Spleen (tissue), 11 donors: ENCODE measurements around the gene SCRG1. TPM values are rescaled to one million over a fixed set of nuclear protein-coding genes. Genes with fewer than 3 reads are reported as not detected.
A peak's percentile ranks its signal among the peaks of the same experiment; 100 is the strongest.

Source experiments
- DNase-seq: peaks from one replicate; pipeline ENCODE4 v3.0.0-alpha.2; 2020
- H3K27ac ChIP-seq, 8 donors: fragments of 200-600 bp; sonication (generic) in 7 of 8; 1 replicate in 4 of 8; 2 replicates in 4 of 8; pipeline versions ENCODE4 v1.5.0 to v1.8.0; 2016 to 2021; ENCODE audit warnings: inconsistent platforms in 4 of 8, mild to moderate bottlenecking in 4 of 8, moderate library complexity in 1 of 8
- H3K27me3 ChIP-seq, 7 donors: fragments of 200-600 bp; sonication (generic) in 6 of 7; replicated peaks in 1 of 7; 1 replicate in 4 of 7; 2 replicates in 3 of 7; pipeline versions ENCODE4 v1.5.0 to v1.8.0; 2016 to 2021; ENCODE audit warnings: inconsistent platforms in 3 of 7, mild to moderate bottlenecking in 1 of 7
- H3K36me3 ChIP-seq, 6 donors: fragments of 200-600 bp; sonication (generic) in 5 of 6; 1 replicate in 4 of 6; 2 replicates in 2 of 6; pipeline versions ENCODE4 v1.5.0 to v1.8.0; 2016 to 2021; ENCODE audit warnings: inconsistent platforms in 2 of 6
- H3K4me1 ChIP-seq, 6 donors: fragments of 200-600 bp; sonication (generic) in 5 of 6; 1 replicate in 3 of 6; 2 replicates in 3 of 6; pipeline versions ENCODE4 v1.5.0 to v1.8.0; 2016 to 2021; ENCODE audit warnings: inconsistent platforms in 3 of 6
- H3K4me3 ChIP-seq, 8 donors: fragments of 200-600 bp; sonication (generic) in 7 of 8; 1 replicate in 4 of 8; 2 replicates in 4 of 8; pipeline versions ENCODE4 v1.5.0 to v1.8.0; 2016 to 2021; ENCODE audit warnings: inconsistent platforms in 4 of 8, mild to moderate bottlenecking in 4 of 8, moderate library complexity in 2 of 8
- H3K9me3 ChIP-seq, 8 donors: fragments of 200-600 bp; sonication (generic) in 7 of 8; 1 replicate in 4 of 8; 2 replicates in 4 of 8; pipeline versions ENCODE4 v1.5.0 to v1.8.0; 2016 to 2021; ENCODE audit warnings: inconsistent platforms in 4 of 8
- POLR2A ChIP-seq, 3 donors: fragments of 450-650 bp; IDR thresholded peaks; one replicate each; pipeline ENCODE4 v1.5.1; 2017; ENCODE audit warnings: antibody characterized with exemption in 3 of 3, mild to moderate bottlenecking in 1 of 3
- POLR2AphosphoS5 ChIP-seq, 3 donors: sonication (generic); formaldehyde crosslinking; IDR thresholded peaks; one replicate each; pipeline ENCODE4 v1.5.1; 2017; ENCODE audit warnings: antibody characterized with exemption in 3 of 3
- WGBS, 5 donors: extraction: QIAGEN DNeasy Blood & Tissue Kit in 3 of 5; methylation state at CpG; one replicate each; pipeline versions ENCODE4 v1.1.5 to v1.1.7; 2013 to 2018; 5-methylcytosine and 5-hydroxymethylcytosine counted together
- intact Hi-C: fragments of 100-400 bp; cut with DNase I; formaldehyde crosslinking; loops from one replicate; pipeline ENCODE4 v1.15.0; 2023; ENCODE audit warnings: low total_unique reads
- polyA plus RNA-seq, 3 donors: library from polyadenylated mRNA; stranded (reverse); fragments of 200-250 nt; gene quantifications; one replicate each; pipeline ENCODE4 v1.2.1, GENCODE V29; 2013
- total RNA-seq, 7 donors: library from RNA; depleted of rRNA in 3 of 7; stranded (reverse); fragments of >200 nt in 3 of 7; fragmentation: NEBNext Ultra II Directional in 4 of 7; extraction: Animal tissue kit (Norgen Biotek cat#: 25700) in 4 of 7; gene quantifications; one replicate each; pipeline versions ENCODE4 v1.1.0 to v1.2.1, GENCODE V29; 2016 to 2021
- TF ChIP-seq, protein P1 (sequence below), 11 experiments: fragments of 200-600 bp in 7 of 11; fragments of 450-650 bp in 4 of 11; sonication (generic) in 4 of 11; IDR thresholded peaks in 8 of 11; conservative IDR thresholded peaks in 3 of 11; 1 replicate in 7 of 11; 2 replicates in 4 of 11; pipeline versions ENCODE4 v1.4.0 to v1.8.0; 2016 to 2021; ENCODE audit warnings: antibody characterized with exemption in 11 of 11, inconsistent platforms in 4 of 11, mild to moderate bottlenecking in 1 of 11
- donor health status: healthy with polysubstance abuse.
- donor health status: DM: no; HTN: no; CAD: no; lungs with moderate emphysema.
- donor health status: DM: no; HTN: no; CAD: no.
- donor health status: Bipolar disorder and iron deficiency.
- donor health status: healthy.
- donor health status: DM: no; HTN: no; CAD: no.
- donor health status: DM: yes; HTN: yes; CAD: no.

Gene SCRG1
- total and polyA plus RNA-seq, 10 donors = 0.09 to 0.79 (median 0.35) TPM; not detected in 2

DNA sequence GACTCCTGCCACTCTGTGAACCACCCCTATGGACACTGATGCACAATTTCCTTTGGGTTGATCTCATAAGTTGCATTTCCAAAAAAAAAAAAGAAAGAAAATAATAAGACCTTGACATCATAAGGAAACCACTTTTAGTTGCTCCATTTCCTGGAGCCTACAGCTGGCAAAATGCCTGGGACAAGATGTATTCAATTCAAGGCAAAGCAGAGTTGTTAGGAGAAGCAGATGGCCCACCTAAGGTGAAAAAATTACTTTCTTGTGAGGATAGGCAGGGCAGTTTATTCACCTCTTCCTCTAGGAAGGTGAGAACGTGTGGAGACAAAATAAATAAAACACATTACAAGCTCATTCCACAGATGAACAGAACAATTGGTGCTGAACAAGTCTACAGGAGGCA, 14.1 kb upstream of the SCRG1 start:
- TF ChIP-seq POLR2AphosphoS5 (IDR thresholded peaks at IDR 0.05) (peak in 1 of 3 donors; percentile 50), POLR2A (IDR thresholded peaks at IDR 0.05) (no peak)
- 23 to 64% (median 35%) methylated on average over 1 of the region's 1 CpG for WGBS, 5 donors
- intact Hi-C loops = no loop called here
- Histone ChIP-seq H3K4me1 (peaks cover 3 to 75% (median 26%) of the 10 kb centered on the region in 6 donors), H3K36me3 (peaks cover 0 to 7% (median 0%) of the 10 kb centered on the region in 6 donors), H3K9me3 (no peaks in the 10 kb centered on the region), H3K4me3 (no peak overlapping the region), H3K27me3 (no peaks in the 10 kb centered on the region), H3K27ac (peak overlapping the region in 4 of 8 donors; percentile 56 to 91 (median 86))
- DNase-seq = no peak

DNA sequence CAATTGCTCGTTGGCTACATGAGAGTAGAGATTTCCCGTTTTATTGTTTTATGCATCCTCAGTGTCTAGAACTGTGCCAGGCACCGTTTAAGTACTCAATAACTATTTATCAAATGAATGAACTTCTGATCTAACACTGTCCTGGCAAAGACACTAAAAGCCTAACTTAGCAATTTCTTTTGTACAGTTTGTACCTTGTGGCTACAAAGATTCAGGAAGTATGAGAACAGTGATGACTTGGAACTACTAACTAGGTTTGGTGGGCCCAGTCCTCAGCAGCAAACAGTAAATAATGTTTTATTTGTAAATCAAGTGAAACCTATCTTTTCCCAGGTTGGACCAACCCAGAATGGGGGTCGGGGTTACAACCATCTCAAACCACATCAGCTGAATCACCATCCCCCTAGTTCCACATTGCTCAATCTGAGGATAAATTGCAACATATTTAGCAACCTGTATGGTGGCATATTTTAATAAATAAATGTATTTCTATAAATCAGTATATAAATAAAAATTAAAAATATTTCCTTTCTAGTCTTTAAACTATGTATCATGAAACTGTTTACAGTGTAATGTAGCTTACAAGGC, 12.3 kb upstream of the SCRG1 start:
- DNase-seq = no peak
- H3K4me1 ChIP-seq = peaks cover 0 to 58% (median 21%) of the 10 kb centered on the region in 6 donors
- H3K27ac ChIP-seq = peak overlapping the region in 6 of 8 donors; percentile 10 to 91 (median 70)
- no peaks in the 10 kb centered on the region for H3K27me3 ChIP-seq
- no peaks in the 10 kb centered on the region for H3K9me3 ChIP-seq
- intact Hi-C loops = no loop called here
- TF ChIP-seq POLR2A (IDR thresholded peaks at IDR 0.05) (no peak), POLR2AphosphoS5 (IDR thresholded peaks at IDR 0.05) (peak in 1 of 3 donors; percentile 20)
- TF ChIP-seq, protein P1, sequence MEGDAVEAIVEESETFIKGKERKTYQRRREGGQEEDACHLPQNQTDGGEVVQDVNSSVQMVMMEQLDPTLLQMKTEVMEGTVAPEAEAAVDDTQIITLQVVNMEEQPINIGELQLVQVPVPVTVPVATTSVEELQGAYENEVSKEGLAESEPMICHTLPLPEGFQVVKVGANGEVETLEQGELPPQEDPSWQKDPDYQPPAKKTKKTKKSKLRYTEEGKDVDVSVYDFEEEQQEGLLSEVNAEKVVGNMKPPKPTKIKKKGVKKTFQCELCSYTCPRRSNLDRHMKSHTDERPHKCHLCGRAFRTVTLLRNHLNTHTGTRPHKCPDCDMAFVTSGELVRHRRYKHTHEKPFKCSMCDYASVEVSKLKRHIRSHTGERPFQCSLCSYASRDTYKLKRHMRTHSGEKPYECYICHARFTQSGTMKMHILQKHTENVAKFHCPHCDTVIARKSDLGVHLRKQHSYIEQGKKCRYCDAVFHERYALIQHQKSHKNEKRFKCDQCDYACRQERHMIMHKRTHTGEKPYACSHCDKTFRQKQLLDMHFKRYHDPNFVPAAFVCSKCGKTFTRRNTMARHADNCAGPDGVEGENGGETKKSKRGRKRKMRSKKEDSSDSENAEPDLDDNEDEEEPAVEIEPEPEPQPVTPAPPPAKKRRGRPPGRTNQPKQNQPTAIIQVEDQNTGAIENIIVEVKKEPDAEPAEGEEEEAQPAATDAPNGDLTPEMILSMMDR (IDR thresholded peaks at IDR 0.05 in 8 of 11, conservative IDR thresholded peaks at IDR 0.05 in 3 of 11) = no peak
- H3K4me3 ChIP-seq = no peak overlapping the region
- 38 to 58% (median 48%) methylated on average over 4 of the region's 4 CpGs for WGBS, 5 donors
- peaks cover 0 to 7% (median 0%) of the 10 kb centered on the region in 6 donors for H3K36me3 ChIP-seq

DNA sequence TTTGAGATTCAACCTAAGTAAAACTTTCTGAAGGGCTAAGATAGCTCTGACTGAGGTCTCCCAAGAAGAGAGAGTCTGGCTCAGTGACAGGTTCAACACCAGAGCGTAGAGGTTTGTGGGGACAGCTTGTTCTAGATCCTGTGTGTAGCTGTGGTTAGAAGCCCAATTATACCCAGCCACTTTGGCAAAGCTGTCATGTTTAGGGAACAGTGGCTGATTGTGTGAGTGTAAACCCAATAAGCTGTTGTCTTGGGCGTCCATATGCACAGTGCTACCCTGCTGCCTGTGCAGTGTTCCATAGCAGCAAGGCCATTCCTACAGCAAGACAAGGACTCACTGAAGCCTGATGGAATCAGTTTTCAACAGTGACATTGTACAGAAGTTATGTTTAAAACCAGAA, 11.2 kb upstream of the SCRG1 start:
- DNase-seq = no peak
- 47 to 50% (median 50%) methylated on average over 2 of the region's 2 CpGs for WGBS, 5 donors
- no peak overlapping the region for H3K4me3 ChIP-seq
- no peaks in the 10 kb centered on the region for H3K27me3 ChIP-seq
- peak overlapping the region in 4 of 8 donors; percentile 56 to 91 (median 86) for H3K27ac ChIP-seq
- peaks cover 0 to 49% (median 18%) of the 10 kb centered on the region in 6 donors for H3K4me1 ChIP-seq
- intact Hi-C loops = no loop called here
- H3K9me3 ChIP-seq = no peaks in the 10 kb centered on the region
- TF ChIP-seq, protein P1 (IDR thresholded peaks at IDR 0.05 in 8 of 11, conservative IDR thresholded peaks at IDR 0.05 in 3 of 11) = no peak
- TF ChIP-seq POLR2AphosphoS5 (IDR thresholded peaks at IDR 0.05) (no peak), POLR2A (IDR thresholded peaks at IDR 0.05) (no peak)
- peaks cover 0 to 16% (median 0%) of the 10 kb centered on the region in 6 donors for H3K36me3 ChIP-seq

DNA sequence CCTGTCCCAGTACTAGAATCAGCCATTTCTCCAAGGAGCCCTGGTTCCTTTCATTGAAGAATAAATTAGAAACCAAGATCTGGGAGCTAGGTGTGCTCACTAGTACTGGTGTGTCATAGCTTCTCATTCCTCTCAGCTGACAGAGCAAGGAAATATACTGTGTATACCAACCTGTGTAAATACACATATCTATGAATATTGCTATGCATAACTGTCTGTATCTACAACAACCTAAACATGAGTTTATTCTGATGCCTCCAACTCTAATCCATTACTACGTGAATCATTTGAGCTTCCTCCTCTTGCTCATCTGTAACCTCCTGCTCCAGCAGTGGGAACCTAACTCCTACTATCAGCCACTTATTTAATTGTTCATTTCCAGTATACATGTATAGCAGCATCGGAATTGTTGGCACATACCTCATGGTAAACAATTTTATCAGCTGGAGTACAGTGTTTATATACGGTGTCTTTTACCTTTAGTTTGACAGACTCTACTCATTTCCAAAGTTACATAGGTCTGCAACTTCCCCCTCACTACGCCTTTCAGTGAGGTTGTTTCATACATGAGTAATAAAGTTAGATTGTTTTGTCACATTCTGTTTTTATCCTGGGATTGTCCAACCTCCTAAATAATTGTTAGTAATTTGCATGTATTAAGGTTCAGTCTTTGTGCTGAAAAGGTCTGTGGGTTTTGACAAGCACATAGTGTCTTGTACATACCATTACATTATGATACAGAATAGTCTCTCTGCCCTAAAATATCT, 7.1 kb upstream of the SCRG1 start:
- Histone ChIP-seq H3K36me3 (peaks cover 0 to 33% (median 0%) of the 10 kb centered on the region in 6 donors), H3K4me3 (no peak overlapping the region), H3K9me3 (no peaks in the 10 kb centered on the region), H3K27ac (no peak overlapping the region), H3K4me1 (peaks cover 0 to 11% (median 0%) of the 10 kb centered on the region in 6 donors), H3K27me3 (no peaks in the 10 kb centered on the region)
- intact Hi-C loops = no loop called here
- WGBS, 5 donors = 77 to 92% (median 83%) methylated on average over 4 of the region's 4 CpGs
- TF ChIP-seq POLR2A (IDR thresholded peaks at IDR 0.05) = no peak
- TF ChIP-seq POLR2AphosphoS5 (IDR thresholded peaks at IDR 0.05) = no peak
- TF ChIP-seq, protein P1 (IDR thresholded peaks at IDR 0.05 in 8 of 11, conservative IDR thresholded peaks at IDR 0.05 in 3 of 11) = no peak
- DNase-seq = no peak
